Panc1 (cell line): ENCODE measurements around the gene SH2D3C. TPM values are rescaled to one million over a fixed set of nuclear protein-coding genes. Genes with fewer than 3 reads are reported as not detected.

Experiments
- ATAC-seq: fragments of 200-7000 bp; cut with Tn5 transposase; 2 replicates; pipeline ENCODE4 v1.9.1; 2020; ENCODE audit warnings: mild to moderate bottlenecking, moderate library complexity
- BruUV-seq: library from RNA; stranded (reverse); fragments of 400-500 nt; replicated peaks from 2 replicates; lab custom pipeline; 2021; lab: Mats Ljungman, UMichigan
- CTCF ChIA-PET: fragments of 300-600 bp; sonication (Branson Sonifier 250); formaldehyde crosslinking; loops from one replicate; lab custom pipeline; 2022; ENCODE audit warnings: antibody characterized with exemption; lab: Charles Lee
- POLR2A ChIA-PET: fragments of 300-600 bp; sonication (Branson Sonifier 250); formaldehyde crosslinking; loops from one replicate; lab custom pipeline; 2022; ENCODE audit warnings: antibody characterized with exemption; lab: Charles Lee
- DNase-seq: peaks from one replicate; pipeline ENCODE4 v3.0.0-alpha.2; 2010; ENCODE audit warnings: low read depth, low spot score
- H3K27ac ChIP-seq: 2 replicates; pipeline ENCODE4 v1.5.1; 2011; ENCODE audit warnings: mild to moderate bottlenecking, low read length, inconsistent platforms
- H3K27me3 ChIP-seq: fragments of 200-500 bp; sonication (Bioruptor generic); 2 replicates; pipeline ENCODE4 v1.6.0; 2014; ENCODE audit warnings: low read length, inconsistent platforms; ENCODE audit not compliant: control insufficient read depth, insufficient read depth
- H3K36me3 ChIP-seq: fragments of 200-500 bp; sonication (Bioruptor generic); 2 replicates; pipeline ENCODE4 v1.5.1; 2014; ENCODE audit warnings: inconsistent platforms, mild to moderate bottlenecking, low read length, moderate library complexity; ENCODE audit not compliant: control insufficient read depth, insufficient read depth
- H3K4me1 ChIP-seq: 2 replicates; pipeline ENCODE4 v1.5.1; 2011; ENCODE audit warnings: inconsistent platforms, mild to moderate bottlenecking, low read length, moderate library complexity; ENCODE audit not compliant: control insufficient read depth, insufficient read depth
- H3K4me3 ChIP-seq, 2 experiments: 2 replicates each; pipeline ENCODE4 v1.5.1; 2011 to 2012; ENCODE audit warnings: low read depth in 2 of 2, low read length in 2 of 2, mild to moderate bottlenecking in 2 of 2, inconsistent platforms in 1 of 2, moderate library complexity in 1 of 2
- H3K9me3 ChIP-seq: fragments of 200-500 bp; sonication (Bioruptor generic); 2 replicates; pipeline ENCODE4 v1.5.1; 2014; ENCODE audit warnings: low read depth, mild to moderate bottlenecking, inconsistent platforms, low read length, moderate library complexity; ENCODE audit not compliant: control insufficient read depth, insufficient read depth
- POLR2AphosphoS5 ChIP-seq: IDR thresholded peaks from 2 replicates; pipeline ENCODE4 v1.6.1; 2012; ENCODE audit warnings: mild to moderate bottlenecking, low read depth, low read length, moderate library complexity
- SIN3A ChIP-seq: IDR thresholded peaks from 2 replicates; pipeline ENCODE4 v1.6.1; 2012; ENCODE audit warnings: low read depth, mild to moderate bottlenecking, low read length, moderate library complexity, borderline replicate concordance; ENCODE audit not compliant: insufficient read depth
- TCF7L2 ChIP-seq: IDR thresholded peaks from 2 replicates; pipeline ENCODE4 v1.6.1; 2011; ENCODE audit warnings: mild to moderate bottlenecking, low read depth, low read length, inconsistent platforms
- in situ Hi-C: cut with HindIII; loops from 2 replicates; pipeline ENCODE4 v1.10.0; 2016; ENCODE audit warnings: low sequenced_read_pairs, low pct_unique_long_range_greater_than_20kb
- intact Hi-C: fragments of 100-400 bp; cut with micrococcal nuclease; formaldehyde crosslinking; loops from one replicate; pipeline ENCODE4 v1.10.0; 2022; ENCODE audit not compliant: unreplicated experiment
- total RNA-seq: library from RNA; stranded (reverse); gene quantifications from one replicate; pipeline ENCODE4 v1.2.1, GENCODE V29; 2021; ENCODE audit not compliant: unreplicated experiment
- TF ChIP-seq, protein P1 (sequence below), 2 experiments: IDR thresholded peaks; 2 replicates each; pipeline ENCODE4 v1.6.1; 2011 to 2012; ENCODE audit warnings: low read depth in 2 of 2, control low read depth in 1 of 2, low read length in 1 of 2, mild to moderate bottlenecking in 1 of 2, moderate library complexity in 1 of 2; ENCODE audit not compliant: insufficient read depth in 1 of 2
- TF ChIP-seq, protein P2 (sequence below): fragments of 450-650 bp; IDR thresholded peaks from 2 replicates; pipeline ENCODE4 v1.5.1; 2017; ENCODE audit warnings: mild to moderate bottlenecking

SH2D3C gene
- total RNA-seq, 1 experiment from 2014 or later = 0.49 TPM

DNA sequence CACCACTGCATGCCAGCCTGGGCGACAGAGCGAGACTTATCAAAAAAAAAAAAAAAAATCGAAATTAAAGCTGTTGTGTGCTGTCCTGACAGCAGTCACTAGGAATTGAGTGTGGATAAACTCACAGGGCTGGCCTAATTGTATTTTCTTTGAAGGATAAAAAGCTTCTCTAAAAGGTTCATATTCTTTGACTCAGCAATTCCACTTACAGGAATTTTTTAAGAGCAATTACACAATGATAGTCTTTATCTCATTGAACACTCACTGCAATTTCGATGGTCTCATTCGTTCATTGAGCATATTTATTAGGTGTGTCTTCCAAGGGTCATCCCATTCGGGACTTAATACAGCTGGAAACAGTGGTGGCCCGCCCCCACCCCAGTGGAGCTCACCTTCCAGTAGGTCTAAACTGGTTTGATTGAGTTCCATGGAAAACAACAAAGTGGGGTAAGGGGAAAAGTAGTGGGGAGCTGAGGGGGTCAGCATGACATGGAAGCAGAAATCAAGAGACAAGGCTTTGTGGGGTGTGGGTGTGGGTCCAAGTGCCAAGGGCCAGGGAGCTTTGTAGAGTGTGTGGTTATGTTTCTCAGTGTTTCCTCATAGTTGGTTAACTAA, 14.1 kb upstream of the SH2D3C start:
- H3K9me3 ChIP-seq = no peaks in the 10 kb centered on the region
- H3K4me1 ChIP-seq = peaks cover 2% of the 10 kb centered on the region
- in situ Hi-C loops (no loop called here), intact Hi-C loops (no loop called here)
- H3K27me3 ChIP-seq = no peaks in the 10 kb centered on the region
- H3K27ac ChIP-seq = no peak overlapping the region
- ATAC-seq (no peak), DNase-seq (no peak)
- CTCF ChIA-PET = no interaction called here
- H3K4me3 ChIP-seq = no peak overlapping the region
- POLR2A ChIA-PET = interaction anchor here (0.7 kb wide), 1 partner anchor 27 kb away, joined by 3 read pairs; no protein-coding TSS in a partner anchor
- BruUV-seq = no TSS peak
- no peak for TF ChIP-seq SIN3A
- TF ChIP-seq, protein P1, sequence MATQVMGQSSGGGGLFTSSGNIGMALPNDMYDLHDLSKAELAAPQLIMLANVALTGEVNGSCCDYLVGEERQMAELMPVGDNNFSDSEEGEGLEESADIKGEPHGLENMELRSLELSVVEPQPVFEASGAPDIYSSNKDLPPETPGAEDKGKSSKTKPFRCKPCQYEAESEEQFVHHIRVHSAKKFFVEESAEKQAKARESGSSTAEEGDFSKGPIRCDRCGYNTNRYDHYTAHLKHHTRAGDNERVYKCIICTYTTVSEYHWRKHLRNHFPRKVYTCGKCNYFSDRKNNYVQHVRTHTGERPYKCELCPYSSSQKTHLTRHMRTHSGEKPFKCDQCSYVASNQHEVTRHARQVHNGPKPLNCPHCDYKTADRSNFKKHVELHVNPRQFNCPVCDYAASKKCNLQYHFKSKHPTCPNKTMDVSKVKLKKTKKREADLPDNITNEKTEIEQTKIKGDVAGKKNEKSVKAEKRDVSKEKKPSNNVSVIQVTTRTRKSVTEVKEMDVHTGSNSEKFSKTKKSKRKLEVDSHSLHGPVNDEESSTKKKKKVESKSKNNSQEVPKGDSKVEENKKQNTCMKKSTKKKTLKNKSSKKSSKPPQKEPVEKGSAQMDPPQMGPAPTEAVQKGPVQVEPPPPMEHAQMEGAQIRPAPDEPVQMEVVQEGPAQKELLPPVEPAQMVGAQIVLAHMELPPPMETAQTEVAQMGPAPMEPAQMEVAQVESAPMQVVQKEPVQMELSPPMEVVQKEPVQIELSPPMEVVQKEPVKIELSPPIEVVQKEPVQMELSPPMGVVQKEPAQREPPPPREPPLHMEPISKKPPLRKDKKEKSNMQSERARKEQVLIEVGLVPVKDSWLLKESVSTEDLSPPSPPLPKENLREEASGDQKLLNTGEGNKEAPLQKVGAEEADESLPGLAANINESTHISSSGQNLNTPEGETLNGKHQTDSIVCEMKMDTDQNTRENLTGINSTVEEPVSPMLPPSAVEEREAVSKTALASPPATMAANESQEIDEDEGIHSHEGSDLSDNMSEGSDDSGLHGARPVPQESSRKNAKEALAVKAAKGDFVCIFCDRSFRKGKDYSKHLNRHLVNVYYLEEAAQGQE (IDR thresholded peaks at IDR 0.05; ENCODE audit: insufficient read depth in 1 of 2, low read depth in 2 of 2, low read length in 1 of 2) = no peak
- no peak for TF ChIP-seq TCF7L2
- TF ChIP-seq, protein P2, sequence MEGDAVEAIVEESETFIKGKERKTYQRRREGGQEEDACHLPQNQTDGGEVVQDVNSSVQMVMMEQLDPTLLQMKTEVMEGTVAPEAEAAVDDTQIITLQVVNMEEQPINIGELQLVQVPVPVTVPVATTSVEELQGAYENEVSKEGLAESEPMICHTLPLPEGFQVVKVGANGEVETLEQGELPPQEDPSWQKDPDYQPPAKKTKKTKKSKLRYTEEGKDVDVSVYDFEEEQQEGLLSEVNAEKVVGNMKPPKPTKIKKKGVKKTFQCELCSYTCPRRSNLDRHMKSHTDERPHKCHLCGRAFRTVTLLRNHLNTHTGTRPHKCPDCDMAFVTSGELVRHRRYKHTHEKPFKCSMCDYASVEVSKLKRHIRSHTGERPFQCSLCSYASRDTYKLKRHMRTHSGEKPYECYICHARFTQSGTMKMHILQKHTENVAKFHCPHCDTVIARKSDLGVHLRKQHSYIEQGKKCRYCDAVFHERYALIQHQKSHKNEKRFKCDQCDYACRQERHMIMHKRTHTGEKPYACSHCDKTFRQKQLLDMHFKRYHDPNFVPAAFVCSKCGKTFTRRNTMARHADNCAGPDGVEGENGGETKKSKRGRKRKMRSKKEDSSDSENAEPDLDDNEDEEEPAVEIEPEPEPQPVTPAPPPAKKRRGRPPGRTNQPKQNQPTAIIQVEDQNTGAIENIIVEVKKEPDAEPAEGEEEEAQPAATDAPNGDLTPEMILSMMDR = no peak
- TF ChIP-seq POLR2AphosphoS5 = no peak
- peaks cover 14% of the 10 kb centered on the region for H3K36me3 ChIP-seq

DNA sequence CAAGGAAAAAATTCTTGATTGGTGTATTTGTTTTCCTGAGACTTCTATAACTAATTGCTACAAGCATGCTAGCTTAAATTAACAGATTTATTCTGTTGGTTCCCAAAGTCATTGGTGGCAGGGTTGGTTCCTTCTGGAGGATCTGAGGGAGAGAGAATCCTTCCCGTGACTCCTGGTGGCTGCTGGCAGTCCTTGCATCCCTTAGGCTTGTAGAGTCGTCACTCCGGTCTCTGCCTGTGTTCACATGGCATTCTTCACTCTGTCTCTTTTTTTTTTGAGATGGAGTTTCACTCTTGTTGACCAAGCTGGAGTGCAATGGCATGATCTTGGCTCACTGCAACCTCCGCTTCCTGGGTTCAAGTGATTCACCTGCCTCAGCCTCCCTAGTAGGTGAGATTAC, 12.6 kb upstream of the SH2D3C start:
- POLR2A ChIA-PET = interaction anchor here (0.7 kb wide), 1 partner anchor 20 kb away, joined by 5 read pairs; no protein-coding TSS in a partner anchor
- BruUV-seq = no TSS peak
- Histone ChIP-seq H3K27ac (no peak overlapping the region), H3K36me3 (peaks cover 21% of the 10 kb centered on the region), H3K27me3 (no peaks in the 10 kb centered on the region), H3K4me1 (peaks cover 8% of the 10 kb centered on the region), H3K4me3 (no peak overlapping the region), H3K9me3 (no peaks in the 10 kb centered on the region)
- CTCF ChIA-PET = no interaction called here
- in situ Hi-C loops = no loop called here
- TF ChIP-seq, protein P1 (IDR thresholded peaks at IDR 0.05; ENCODE audit: insufficient read depth in 1 of 2, low read depth in 2 of 2, low read length in 1 of 2) = no peak
- TF ChIP-seq SIN3A (no peak), TCF7L2 (no peak), POLR2AphosphoS5 (no peak)
- TF ChIP-seq, protein P2 = no peak
- intact Hi-C loops = no loop called here
- ATAC-seq (no peak), DNase-seq (no peak)
